HepG2 (cell line): ENCODE data around the gene DEFB123. TPM values are rescaled to one million over a fixed set of nuclear protein-coding genes. Genes with fewer than 3 reads are reported as not detected.
A peak's percentile ranks its signal among the peaks of the same experiment; 100 is the strongest.
"Not testable (repeated sequence)": the region's sequence is repeated elsewhere in the genome, so short reads cannot be mapped to it uniquely, and the experiment has no call there.

Experiments used
- ATAC-seq: fragments of 200-7000 bp; cut with Tn5 transposase; 3 replicates; pipeline ENCODE4 v1.9.1; 2020; ENCODE audit warnings: mild to moderate bottlenecking, moderate library complexity
- BruUV-seq: library from RNA; stranded (reverse); fragments of 400-500 nt; replicated peaks from 2 replicates; lab custom pipeline; 2021; lab: Mats Ljungman, UMichigan
- CTCF ChIA-PET: fragments of 300-600 bp; formaldehyde crosslinking; extraction: SDS; loops from one replicate; lab custom pipeline; 2021; ENCODE audit warnings: low total read pairs, inconsistent platforms, low intra/inter-chr PET ratio; lab: Yijun Ruan, JAX
- POLR2A ChIA-PET: fragments of 350-600 bp; sonication (Branson Sonifier 250); formaldehyde crosslinking; loops from one replicate; lab custom pipeline; 2020; ENCODE audit warnings: antibody characterized with exemption, inconsistent platforms; lab: Yijun Ruan, JAX
- DNase-seq: peaks from one replicate; pipeline ENCODE4 v3.0.0-alpha.2; 2015; ENCODE audit warnings: low spot score
- FAIRE-seq: peaks from 3 replicates; lab custom pipeline; 2011; peaks lifted over from hg19 to GRCh38; lab: Jason Lieb, UNC
- H2AFZ ChIP-seq: one replicate; pipeline ENCODE4 v1.6.1; 2011; ENCODE audit warnings: low read length, inconsistent platforms
- H3K27ac ChIP-seq: fragments of 300-600 bp; 3 replicates; pipeline ENCODE4 v1.8.0; 2011; ENCODE audit warnings: mixed run types, mild to moderate bottlenecking, mixed read lengths, low read length, inconsistent platforms; ENCODE audit not compliant: insufficient read depth; ENCODE audit errors: extremely low read length
- H3K27me3 ChIP-seq, 2 experiments: fragments of 200-600 bp in 1 of 2; 2 replicates in 1 of 2; 3 replicates in 1 of 2; pipeline versions ENCODE4 v1.6.0 to v1.8.0; 2011; ENCODE audit warnings: low read length in 2 of 2, mild to moderate bottlenecking in 2 of 2, moderate library complexity in 2 of 2, inconsistent platforms in 1 of 2; ENCODE audit not compliant: insufficient read depth in 2 of 2, control insufficient read depth in 1 of 2
- H3K36me3 ChIP-seq, 2 experiments: fragments of 200-600 bp in 1 of 2; replicated peaks in 1 of 2; 2 replicates in 1 of 2; 3 replicates in 1 of 2; pipeline versions ENCODE4 v1.5.1 to v1.8.0; 2011; ENCODE audit warnings: low read length in 2 of 2, inconsistent platforms in 1 of 2; ENCODE audit not compliant: insufficient read depth in 2 of 2, control insufficient read depth in 1 of 2
- H3K4me1 ChIP-seq: 2 replicates; pipeline ENCODE4 v1.5.1; 2012; ENCODE audit warnings: low read length, inconsistent platforms; ENCODE audit not compliant: insufficient read depth
- H3K4me2 ChIP-seq: 2 replicates; pipeline ENCODE4 v1.6.0; 2011; ENCODE audit warnings: low read depth, low read length, inconsistent platforms
- H3K4me3 ChIP-seq, 3 experiments: fragments of 200-600 bp in 1 of 3; sonication (generic), shearing (Covaris generic) in 1 of 3; replicated peaks in 1 of 3; 2 replicates each; pipeline ENCODE4 v1.5.1; 2011 to 2016; ENCODE audit warnings: low read length in 3 of 3, inconsistent platforms in 2 of 3, low read depth in 2 of 3, mild to moderate bottlenecking in 2 of 3, control low read depth in 1 of 3, mixed read lengths in 1 of 3; ENCODE audit not compliant: insufficient read depth in 1 of 3
- H3K79me2 ChIP-seq: one replicate; pipeline ENCODE4 v1.6.1; 2011; ENCODE audit warnings: low read length, inconsistent platforms; ENCODE audit not compliant: insufficient read depth
- H3K9ac ChIP-seq: 2 replicates; pipeline ENCODE4 v1.6.0; 2011; ENCODE audit warnings: mild to moderate bottlenecking, low read depth, low read length, inconsistent platforms; ENCODE audit not compliant: insufficient read depth
- H3K9me3 ChIP-seq: 2 replicates; pipeline ENCODE4 v1.5.1; 2012; ENCODE audit warnings: mild to moderate bottlenecking, low read length
- H4K20me1 ChIP-seq: 2 replicates; pipeline ENCODE4 v1.6.0; 2011; ENCODE audit warnings: inconsistent platforms, mild to moderate bottlenecking, low read length, moderate library complexity; ENCODE audit not compliant: insufficient read depth
- CTCF ChIP-seq: sonication (generic); formaldehyde crosslinking; IDR thresholded peaks from 2 replicates; pipeline ENCODE4 v1.5.0; 2020; ENCODE audit warnings: mild to moderate bottlenecking, missing genetic modification reagents, moderate library complexity
- KLF15 ChIP-seq: sonication (generic); formaldehyde crosslinking; IDR thresholded peaks from 2 replicates; pipeline ENCODE4 v1.8.1; 2023; ENCODE audit warnings: borderline replicate concordance, mild to moderate bottlenecking, inconsistent platforms, missing genetic modification reagents, mixed read lengths
- STAG1 ChIP-seq: sonication (generic); formaldehyde crosslinking; IDR thresholded peaks from 2 replicates; pipeline ENCODE4 v1.4.0; 2020; ENCODE audit warnings: missing genetic modification reagents
- WGBS: methylation state at CpG from one replicate; pipeline ENCODE4 v1.1.6; 2017; ENCODE audit warnings: low lambda C conversion rate; 5-methylcytosine and 5-hydroxymethylcytosine counted together
- in situ Hi-C: cut with HindIII; loops from 2 replicates; pipeline ENCODE4 v1.10.0; 2017; ENCODE audit warnings: low pct_unique_long_range_greater_than_20kb; ENCODE audit not compliant: extremely low pct_ligation_motif_present
- intact Hi-C: fragments of 100-400 bp; cut with micrococcal nuclease; formaldehyde crosslinking; loops from one replicate; pipeline ENCODE4 v1.10.0; 2022; ENCODE audit not compliant: unreplicated experiment
- polyA plus RNA-seq, 8 experiments: library from polyadenylated mRNA; depleted of rRNA in 3 of 8; stranded (reverse) in 7 of 8; unstranded in 1 of 8; fragments of >200 nt; fragmentation: Illumina TruSeq in 4 of 8; extraction: Trizol in 4 of 8; gene quantifications; 2 replicates each; pipeline versions ENCODE4 v1.2.1 to v1.2.3, GENCODE V29; 2011 to 2016; ENCODE audit warnings: low read depth in 4 of 8, missing spikeins in 1 of 8, mixed read lengths in 1 of 8; ENCODE audit not compliant: insufficient read depth in 1 of 8
- total RNA-seq, 5 experiments: library from RNA; depleted of rRNA; stranded (reverse); fragments of >200 nt; fragmentation: Illumina TruSeq; extraction: Trizol; gene quantifications; 2 replicates each; pipeline ENCODE4 v1.2.3, GENCODE V29; 2016; ENCODE audit warnings: low read depth in 1 of 5

DEFB123 gene
- total and polyA plus RNA-seq, 2 of the 13 experiments (the other 11 are each of a cell fraction or from before 2014, with no cell fraction given), result not detected

GRCh38 chr20:31454361-31454760 is 13.9 kb downstream of the DEFB123 start:
- no peaks in the 10 kb centered on the region for H4K20me1 ChIP-seq
- no peak overlapping the region for H3K27ac ChIP-seq
- in situ Hi-C loops, result no loop called here
- H3K4me3 ChIP-seq, result no peak overlapping the region
- H3K4me2 ChIP-seq, result no peak overlapping the region
- 2% methylated on average over 1 of the region's 1 CpG for WGBS
- ChIA-PET POLR2A (no interaction called here), CTCF (no interaction called here)
- DNase-seq (no peak), ATAC-seq (no peak), FAIRE-seq (no peak)
- H3K27me3 ChIP-seq, result peaks cover 0 to 3% of the 10 kb centered on the region in 2 experiments; a peak in 3 of 5 replicates
- TF ChIP-seq CTCF (CRISPR knock-in tag) (peak; percentile 55), KLF15 (no peak), STAG1 (peak; percentile 46)
- no TSS peak for BruUV-seq
- H3K9me3 ChIP-seq, result no peaks in the 10 kb centered on the region
- H3K4me1 ChIP-seq, result peaks cover 8% of the 10 kb centered on the region
- no peaks in the 10 kb centered on the region for H3K79me2 ChIP-seq
- intact Hi-C loops, result loop anchor here (1.0 kb wide), 1 partner anchor 41 kb away; no protein-coding TSS in a partner anchor
- no peak overlapping the region for H3K9ac ChIP-seq
- no peak overlapping the region for H2AFZ ChIP-seq
- H3K36me3 ChIP-seq, result no peaks in the 10 kb centered on the region

- H3K27ac ChIP-seq, H3K4me1 ChIP-seq, FAIRE-seq, ATAC-seq, CTCF ChIA-PET, H3K4me2 ChIP-seq, H2AFZ ChIP-seq, BruUV-seq, intact Hi-C loops, DNase-seq, H4K20me1 ChIP-seq, H3K79me2 ChIP-seq, H3K9me3 ChIP-seq, H3K9ac ChIP-seq, H3K4me3 ChIP-seq, POLR2A ChIA-PET, H3K36me3 ChIP-seq: not testable (repeated sequence)
- 95% methylated on average over 4 of the region's 33 CpGs for WGBS
- in situ Hi-C loops, result loop anchor here (10.0 kb wide), 1 partner anchor 64 kb away; no protein-coding TSS in a partner anchor
- H3K27me3 ChIP-seq, result peaks cover 2 to 34% of the 10 kb centered on the region in 2 experiments; a peak in 4 of 5 replicates
These were observed 30.5 kb downstream of the DEFB123 start for GRCh38 chr20:31470946-31471345.
